K562 (cell line): Measurements from ENCODE around the gene SEMA5A. TPM values are rescaled to one million over a fixed set of nuclear protein-coding genes. Genes with fewer than 3 reads are reported as not detected.

ENCODE experiments used
- ATAC-seq: fragments of 200-7000 bp; cut with Tn5 transposase; 3 replicates; pipeline ENCODE4 v1.9.1; 2020; ENCODE audit warnings: moderate library complexity
- BruUV-seq: library from RNA; stranded (reverse); fragments of 400-500 nt; replicated peaks from 2 replicates; lab custom pipeline; 2021; lab: Mats Ljungman, UMichigan
- CTCF ChIA-PET: fragments of 300-600 bp; formaldehyde crosslinking; extraction: SDS; loops from one replicate; lab custom pipeline; 2021; ENCODE audit warnings: low intra/inter-chr PET ratio; lab: Yijun Ruan, JAX
- POLR2A ChIA-PET: fragments of 300-600, 350-650 bp; sonication (Branson Sonifier 250); formaldehyde crosslinking; extraction: SDS; loops from one replicate; lab custom pipeline; 2021; ENCODE audit warnings: antibody characterized with exemption, inconsistent platforms; lab: Yijun Ruan, JAX
- DNase-seq, 4 experiments: peaks; one replicate each; pipeline versions ENCODE4 v3.0.0 to v3.0.0-alpha.2; 2011 to 2018; ENCODE audit warnings: low spot score in 3 of 4, mixed read lengths in 3 of 4; ENCODE audit errors: extremely low read depth in 1 of 4
- FAIRE-seq: peaks from 2 replicates; lab custom pipeline; 2011; peaks lifted over from hg19 to GRCh38; lab: Jason Lieb, UNC
- H2AFZ ChIP-seq: 2 replicates; pipeline ENCODE4 v1.6.0; 2011; ENCODE audit warnings: low read depth, low read length, control low read depth, inconsistent platforms
- H3K27ac ChIP-seq: fragments of 200-600 bp; 3 replicates; pipeline ENCODE4 v1.8.0; 2011; ENCODE audit warnings: low read depth, mild to moderate bottlenecking, control low read depth, inconsistent platforms, low read length, moderate library complexity, mixed read lengths; ENCODE audit errors: extremely low read depth
- H3K27me3 ChIP-seq, 2 experiments: fragments of 300-600 bp in 1 of 2; 2 replicates in 1 of 2; 3 replicates in 1 of 2; pipeline versions ENCODE4 v1.6.0 to v1.8.0; 2011; ENCODE audit warnings: inconsistent platforms in 2 of 2, low read length in 2 of 2, mild to moderate bottlenecking in 1 of 2, mixed read lengths in 1 of 2, moderate library complexity in 1 of 2; ENCODE audit not compliant: control insufficient read depth in 2 of 2, insufficient read depth in 2 of 2
- H3K36me3 ChIP-seq: fragments of 300-600 bp; 3 replicates; pipeline ENCODE4 v1.8.0; 2011; ENCODE audit warnings: mild to moderate bottlenecking, low read length, inconsistent platforms; ENCODE audit not compliant: control insufficient read depth, insufficient read depth
- H3K4me1 ChIP-seq, 2 experiments: fragments of 200-600 bp in 1 of 2; replicated peaks in 1 of 2; 2 replicates in 1 of 2; 3 replicates in 1 of 2; pipeline versions ENCODE4 v1.5.1 to v1.8.0; 2011; ENCODE audit warnings: inconsistent platforms in 2 of 2, low read length in 2 of 2, mild to moderate bottlenecking in 1 of 2, mixed read lengths in 1 of 2, moderate library complexity in 1 of 2; ENCODE audit not compliant: control insufficient read depth in 2 of 2, insufficient read depth in 2 of 2
- H3K4me2 ChIP-seq: 2 replicates; pipeline ENCODE4 v1.6.1; 2011; ENCODE audit warnings: low read length, control low read depth, inconsistent platforms, mixed read lengths; ENCODE audit not compliant: insufficient read depth
- H3K4me3 ChIP-seq: fragments of 200-600 bp; sonication (generic), shearing (Covaris generic); 2 replicates; pipeline ENCODE4 v1.5.1; 2016; ENCODE audit warnings: control low read depth, inconsistent platforms
- H3K79me2 ChIP-seq: fragments of 200-600 bp; 3 replicates; pipeline ENCODE4 v1.8.0; 2011; ENCODE audit warnings: low read length, inconsistent platforms; ENCODE audit not compliant: control insufficient read depth, insufficient read depth
- H3K9ac ChIP-seq, 2 experiments: 2 replicates each; pipeline versions ENCODE4 v1.6.0 to v1.6.1; 2011; ENCODE audit warnings: low read depth in 2 of 2, low read length in 2 of 2, control low read depth in 1 of 2, inconsistent platforms in 1 of 2, mild to moderate bottlenecking in 1 of 2, mixed read lengths in 1 of 2; ENCODE audit not compliant: insufficient read depth in 1 of 2
- H3K9me1 ChIP-seq: one replicate; pipeline ENCODE4 v1.6.0; 2011; ENCODE audit warnings: inconsistent platforms, mild to moderate bottlenecking, low read length, moderate library complexity; ENCODE audit not compliant: control insufficient read depth, insufficient read depth
- H3K9me3 ChIP-seq: replicated peaks from 2 replicates; pipeline ENCODE4 v1.5.1; 2011; ENCODE audit warnings: low read depth, low read length, inconsistent platforms; ENCODE audit not compliant: control insufficient read depth, insufficient read depth
- H4K20me1 ChIP-seq: replicated peaks from 2 replicates; pipeline ENCODE4 v1.6.1; 2011; ENCODE audit warnings: low read length, inconsistent platforms, mixed read lengths; ENCODE audit not compliant: control insufficient read depth, insufficient read depth
- CBX5 ChIP-seq: IDR thresholded peaks from 2 replicates; pipeline ENCODE4 v1.6.1; 2014; ENCODE audit warnings: low read depth, borderline replicate concordance
- FOXK2 ChIP-seq, 2 experiments: fragments of 450-650 bp; IDR thresholded peaks in 1 of 2; conservative IDR thresholded peaks in 1 of 2; 2 replicates each; pipeline ENCODE4 v1.6.1; 2016; ENCODE audit warnings: low read depth in 2 of 2, mild to moderate bottlenecking in 1 of 2
- GABPB1 ChIP-seq: sonication (generic); formaldehyde crosslinking; IDR thresholded peaks from 2 replicates; pipeline ENCODE4 v1.8.0; 2022; ENCODE audit warnings: mild to moderate bottlenecking, missing genetic modification reagents
- KAT2B ChIP-seq: IDR thresholded peaks from one replicate; pipeline ENCODE4 v1.6.1; 2012; ENCODE audit warnings: low read depth, mild to moderate bottlenecking, control low read depth, inconsistent platforms, low read length, moderate library complexity
- MAX ChIP-seq: sonication (generic); formaldehyde crosslinking; IDR thresholded peaks from 2 replicates; pipeline ENCODE4 v1.9.0; 2022; ENCODE audit warnings: mild to moderate bottlenecking, missing genetic modification reagents
- SIX5 ChIP-seq, 2 experiments: IDR thresholded peaks; 2 replicates each; pipeline ENCODE4 v1.6.1; 2011; ENCODE audit warnings: low read length in 2 of 2, borderline replicate concordance in 1 of 2, low read depth in 1 of 2, mild to moderate bottlenecking in 1 of 2, moderate library complexity in 1 of 2; ENCODE audit not compliant: insufficient read depth in 1 of 2
- SREBF2 ChIP-seq: sonication (generic); formaldehyde crosslinking; IDR thresholded peaks from 2 replicates; pipeline ENCODE4 v1.4.0; 2020; ENCODE audit warnings: mild to moderate bottlenecking, missing genetic modification reagents
- TAF15 ChIP-seq: fragments of 200-400 bp; formaldehyde crosslinking; IDR thresholded peaks from 2 replicates; pipeline ENCODE4 v1.6.1; 2017; ENCODE audit warnings: mild to moderate bottlenecking, low read depth, low read length, moderate library complexity
- ZNF77 ChIP-seq: fragments of 250-450 bp; sonication (Bioruptor Pico); IDR thresholded peaks from 2 replicates; pipeline ENCODE4 v1.5.0; 2020
- WGBS: fragments of 100-300 bp; shearing (Covaris generic); methylation state at CpG from one replicate; pipeline ENCODE4 v1.1.6; 2016; ENCODE audit warnings: low coverage, mixed read lengths; ENCODE audit not compliant: insufficient coverage; ENCODE audit errors: missing lambda C conversion rate; 5-methylcytosine and 5-hydroxymethylcytosine counted together
- in situ Hi-C: fragments of 300-500 bp; cut with MboI; formaldehyde crosslinking; loops from 4 replicates; pipeline ENCODE4 v1.15.0; 2018; ENCODE audit warnings: inconsistent platforms, mixed read lengths
- intact Hi-C: fragments of 100-400 bp; cut with micrococcal nuclease; formaldehyde crosslinking; loops from 2 replicates; pipeline ENCODE4 v1.14.2; 2022
- polyA plus RNA-seq, 8 experiments: library from polyadenylated mRNA; depleted of rRNA in 4 of 8; stranded (reverse) in 5 of 8; unstranded in 3 of 8; fragments of >200 nt; fragmentation: Nextera tagmentation in 2 of 8; fragmentation: Illumina TruSeq in 1 of 8; extraction: Ambion mirVana in 2 of 8; extraction: Trizol in 1 of 8; gene quantifications; 2 replicates each; pipeline versions ENCODE4 v1.2.1 to v1.2.3, GENCODE V29; 2011 to 2014; ENCODE audit warnings: inconsistent platforms in 1 of 8, missing spikeins in 1 of 8
- total RNA-seq, 7 experiments: library from RNA; depleted of rRNA in 6 of 7; stranded (reverse); fragments of >200 nt in 6 of 7; fragmentation: Illumina TruSeq in 2 of 7; extraction: Trizol in 2 of 7; gene quantifications; 2 replicates each; pipeline versions ENCODE4 v1.2.1 to v1.2.3, GENCODE V29; 2011 to 2021; ENCODE audit warnings: low replicate concordance in 1 of 7

The SEMA5A gene
- total and polyA plus RNA-seq, 9 of the 15 experiments (the other 6 are each of a cell fraction or from before 2014, with no cell fraction given) = 0.02 TPM; not detected in 8

DNA sequence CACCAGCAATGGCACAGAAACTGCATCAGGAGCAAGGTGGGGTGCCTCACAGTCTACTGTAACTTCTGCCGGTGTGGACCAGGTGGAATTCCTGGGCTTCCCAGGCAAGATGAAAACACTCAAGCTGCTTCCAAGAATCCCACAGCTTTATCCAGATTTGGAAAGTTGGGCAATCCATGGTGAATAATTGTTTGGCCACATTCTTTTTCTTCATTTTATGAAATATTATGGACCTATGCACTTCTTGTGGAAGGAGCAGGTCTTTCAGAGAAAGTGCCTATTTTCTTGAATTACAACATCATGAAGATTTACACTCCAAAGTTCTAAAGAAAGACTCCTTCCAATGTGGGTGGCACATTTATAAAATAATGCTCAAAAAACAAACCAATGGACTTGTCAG, 503.6 kb downstream of the SEMA5A start:
- no peak overlapping the region for H3K4me2 ChIP-seq
- no peaks in the 10 kb centered on the region; the same call in 1 of the 2 replicates for H3K9me3 ChIP-seq
- no peak overlapping the region for H3K27ac ChIP-seq
- no peaks in the 10 kb centered on the region for H3K9me1 ChIP-seq
- H3K4me3 ChIP-seq = no peak overlapping the region
- FAIRE-seq (no peak), ATAC-seq (no peak), DNase-seq (no peak)
- in situ Hi-C loops = no loop called here
- no peaks in the 10 kb centered on the region for H3K27me3 ChIP-seq
- no peaks in the 10 kb centered on the region for H3K79me2 ChIP-seq
- TF ChIP-seq FOXK2 (conservative IDR thresholded peaks at IDR 0.05 in 1 of 2, IDR thresholded peaks at IDR 0.05 in 1 of 2; ENCODE audit: low read depth in 2 of 2) (no peak), KAT2B (no peak), TAF15 (no peak), SIX5 (IDR thresholded peaks at IDR 0.05; ENCODE audit: borderline replicate concordance in 1 of 2, insufficient read depth in 1 of 2, low read depth in 1 of 2, low read length in 2 of 2) (no peak), GABPB1 (no peak), SREBF2 (CRISPR knock-in tag) (no peak), CBX5 (no peak), MAX (CRISPR knock-in tag) (no peak), ZNF77 (CRISPR knock-in tag) (no peak)
- H4K20me1 ChIP-seq = no peaks in the 10 kb centered on the region
- H2AFZ ChIP-seq = no peak overlapping the region
- ChIA-PET POLR2A (no interaction called here), CTCF (no interaction called here)
- H3K4me1 ChIP-seq = no peaks in the 10 kb centered on the region
- no peak overlapping the region for H3K9ac ChIP-seq
- BruUV-seq = no TSS peak
- intact Hi-C loops = no loop called here
- WGBS = 0% methylated on average over 1 of the region's 1 CpG
- no peaks in the 10 kb centered on the region for H3K36me3 ChIP-seq
